ENCODE results near the gene KCNH1. TPM values are rescaled to one million over a fixed set of nuclear protein-coding genes. Genes with fewer than 3 reads are reported as not detected.

KCNH1 gene
- total RNA-seq, 2 experiments from 2014 or later, result not detected

DNA sequence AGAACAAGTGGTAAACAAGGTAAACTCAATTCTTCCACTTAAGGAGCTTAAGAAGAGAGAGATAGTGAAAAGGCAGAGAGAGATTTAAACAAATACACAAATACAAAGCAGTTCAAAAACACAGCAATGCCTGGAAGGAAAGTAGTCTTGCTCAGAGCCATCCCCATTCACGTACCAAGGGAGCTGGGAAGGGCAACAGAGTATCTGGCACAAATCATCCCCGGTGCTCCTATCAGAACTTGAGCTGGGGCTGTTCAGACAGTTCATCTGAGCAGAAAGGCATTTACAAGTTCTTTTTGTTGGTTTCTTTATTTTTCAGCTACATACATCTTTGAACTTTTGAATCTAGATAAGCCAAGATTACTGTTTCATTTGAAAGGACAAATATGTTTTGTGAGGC lies 233.9 kb downstream of the KCNH1 start:
- intact Hi-C loops (cut with DNase I, micrococcal nuclease), result no loop called here
- H3K27me3 Mint-ChIP-seq, result peaks cover 17% of the 10 kb centered on the region

DNA sequence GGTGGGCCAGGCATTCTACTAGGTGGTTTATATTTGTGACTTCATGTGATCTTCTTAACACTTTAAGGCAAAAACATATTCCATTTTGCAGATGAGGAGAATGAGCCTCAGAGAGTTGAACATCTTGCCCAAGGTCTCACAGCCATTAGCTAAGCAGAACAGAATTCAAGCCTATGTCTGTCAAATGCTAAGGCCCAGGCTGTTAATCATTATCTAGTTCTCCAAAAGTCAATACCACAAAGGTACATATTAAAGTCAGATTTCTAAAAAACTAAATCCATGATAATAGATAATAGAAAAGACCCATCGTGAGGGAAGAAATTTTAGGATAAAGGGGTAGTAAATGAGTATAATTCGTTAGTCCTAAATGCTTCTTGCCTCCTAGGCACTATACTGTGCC lies 234.3 kb downstream of the KCNH1 start:
- ChIA-PET POLR2A (no interaction called here), CTCF (no interaction called here)
- DNase-seq (no peak), ATAC-seq (no peak)
- H3K27me3 Mint-ChIP-seq, result peaks cover 16% of the 10 kb centered on the region
- H3K9me3 Mint-ChIP-seq (ENCODE audit: low read depth), result peaks cover 1% of the 10 kb centered on the region
- intact Hi-C loops (cut with DNase I, micrococcal nuclease), result no loop called here
- no peaks in the 10 kb centered on the region for H3K4me1 Mint-ChIP-seq
- no peaks in the 10 kb centered on the region for H3K36me3 Mint-ChIP-seq (ENCODE audit: low read depth)
- H3K4me3 Mint-ChIP-seq, result no peak overlapping the region
- H3K27ac Mint-ChIP-seq, result no peak overlapping the region

More for the DNA sequence above, 233.9 kb downstream of the KCNH1 start:
- CTCF ChIA-PET, result no interaction called here
- ATAC-seq, result no peak
- Mint-ChIP-seq H3K9me3 (ENCODE audit: low read depth) (no peaks in the 10 kb centered on the region), H3K4me1 (no peaks in the 10 kb centered on the region), H3K36me3 (ENCODE audit: low read depth) (no peaks in the 10 kb centered on the region), H3K27ac (no peak overlapping the region), H3K4me3 (no peak overlapping the region)
- DNase-seq, result no peak
- POLR2A ChIA-PET, result no interaction called here

DNA sequence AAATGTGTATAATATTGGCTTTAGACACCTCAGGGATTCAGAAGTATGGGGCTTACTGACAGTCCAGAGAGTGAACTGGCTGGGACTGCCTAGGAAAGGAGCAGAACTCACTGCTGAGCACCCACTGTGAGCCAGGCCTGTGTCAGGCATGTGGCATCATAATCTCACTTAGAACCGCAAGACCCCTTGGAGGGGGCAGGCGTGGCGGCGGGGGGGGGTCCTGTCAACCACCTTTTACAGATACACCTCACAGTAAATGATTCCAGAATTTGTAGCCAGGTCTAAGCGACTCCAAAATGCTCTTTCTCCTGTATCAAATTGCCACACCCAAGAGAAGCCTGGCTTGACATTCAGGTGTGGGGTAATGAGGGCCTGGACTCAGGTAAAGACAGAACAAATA lies 235.5 kb downstream of the KCNH1 start:
- no peaks in the 10 kb centered on the region for H3K36me3 Mint-ChIP-seq (ENCODE audit: low read depth)
- H3K9me3 Mint-ChIP-seq (ENCODE audit: low read depth), result peaks cover 12% of the 10 kb centered on the region
- H3K4me1 Mint-ChIP-seq, result no peaks in the 10 kb centered on the region
- DNase-seq (no peak), ATAC-seq (no peak)
- CTCF ChIA-PET, result no interaction called here
- intact Hi-C loops (cut with DNase I, micrococcal nuclease), result no loop called here
- no peak overlapping the region for H3K27ac Mint-ChIP-seq
- no peak overlapping the region for H3K4me3 Mint-ChIP-seq
- POLR2A ChIA-PET, result no interaction called here
- H3K27me3 Mint-ChIP-seq, result peaks cover 14% of the 10 kb centered on the region

DNA sequence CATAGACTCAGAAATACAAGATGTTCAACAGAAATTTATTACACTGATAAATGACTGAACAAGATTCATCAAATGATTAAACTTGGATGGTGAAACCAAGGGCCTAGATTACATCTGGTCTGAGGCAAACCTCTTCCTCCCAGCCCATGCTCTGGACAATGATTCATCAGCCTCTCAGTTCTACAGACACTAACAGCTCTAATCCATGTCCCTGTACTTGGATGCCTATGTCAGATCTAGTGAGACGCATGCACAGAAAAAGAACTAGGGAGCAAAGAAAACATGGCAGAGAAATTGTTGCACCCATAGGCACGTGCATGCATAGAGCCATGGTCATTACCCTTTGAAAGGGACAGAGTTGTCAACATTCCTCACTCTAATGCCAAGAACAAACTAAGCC lies 250.1 kb downstream of the KCNH1 start:
- DNase-seq (no peak), ATAC-seq (no peak)
- CTCF ChIA-PET, result no interaction called here
- POLR2A ChIA-PET, result no interaction called here
- Mint-ChIP-seq H3K27me3 (peaks cover 23% of the 10 kb centered on the region), H3K27ac (no peak overlapping the region), H3K4me3 (no peak overlapping the region), H3K9me3 (ENCODE audit: low read depth) (no peaks in the 10 kb centered on the region), H3K4me1 (peaks cover 15% of the 10 kb centered on the region), H3K36me3 (ENCODE audit: low read depth) (no peaks in the 10 kb centered on the region)
- intact Hi-C loops (cut with DNase I, micrococcal nuclease), result loop anchor here (1.0 to 10.0 kb wide), 4 partner anchors 9 to 549 kb away; no protein-coding TSS in a partner anchor

DNA sequence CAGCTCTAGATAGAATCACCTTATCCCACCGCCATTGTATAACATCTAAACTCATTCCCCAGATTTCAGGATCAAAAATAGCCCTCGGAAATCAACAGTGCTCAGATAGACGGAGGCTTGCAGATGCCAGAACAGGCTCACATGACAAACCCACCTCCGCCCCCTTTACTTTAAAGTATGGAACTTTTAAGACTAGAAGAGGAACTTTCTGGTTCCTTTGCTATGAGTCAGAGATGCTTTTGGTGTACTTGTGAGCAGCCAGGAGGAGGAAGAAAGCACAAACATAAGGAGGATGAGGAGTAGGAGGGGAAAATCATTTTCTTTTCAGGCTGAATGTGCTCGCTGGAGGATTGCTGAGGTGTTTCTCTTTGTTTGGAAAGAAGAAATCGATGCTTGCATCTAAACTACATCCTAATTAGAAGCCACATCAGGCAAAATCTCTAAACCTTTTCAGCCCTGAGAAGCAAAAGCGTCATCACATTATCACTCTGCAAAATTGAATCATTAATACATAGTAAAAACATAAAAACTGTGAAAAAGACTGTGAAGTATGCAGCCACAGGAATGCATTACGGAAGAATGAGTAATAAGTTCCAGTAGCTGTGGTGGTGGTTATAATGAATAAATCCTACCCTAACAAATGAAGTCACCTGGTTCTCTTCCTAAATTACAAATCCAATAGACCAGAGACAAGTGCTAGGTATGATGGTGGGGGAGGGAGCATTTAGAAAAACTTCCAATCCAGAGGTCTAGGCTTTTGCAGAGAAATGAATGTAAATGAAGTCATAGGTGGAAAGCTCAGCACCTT lies 251.3 kb downstream of the KCNH1 start:
- Mint-ChIP-seq H3K9me3 (ENCODE audit: low read depth) (no peaks in the 10 kb centered on the region), H3K4me1 (peaks cover 15% of the 10 kb centered on the region), H3K4me3 (no peak overlapping the region), H3K27ac (peak overlapping the region; percentile 77), H3K27me3 (peaks cover 18% of the 10 kb centered on the region), H3K36me3 (ENCODE audit: low read depth) (no peaks in the 10 kb centered on the region)
- ATAC-seq, result peak; percentile 84
- CTCF ChIA-PET, result interaction anchor here (1.1 kb wide), 1 partner anchor 251 kb away, joined by 3 read pairs; the partner anchor contains the start of gene KCNH1
- DNase-seq, result peak; percentile 12
- POLR2A ChIA-PET, result no interaction called here
- intact Hi-C loops (cut with DNase I, micrococcal nuclease), result loop anchor here (1.0 to 10.0 kb wide), 4 partner anchors 420 to 548 kb away; no protein-coding TSS in a partner anchor

DNA sequence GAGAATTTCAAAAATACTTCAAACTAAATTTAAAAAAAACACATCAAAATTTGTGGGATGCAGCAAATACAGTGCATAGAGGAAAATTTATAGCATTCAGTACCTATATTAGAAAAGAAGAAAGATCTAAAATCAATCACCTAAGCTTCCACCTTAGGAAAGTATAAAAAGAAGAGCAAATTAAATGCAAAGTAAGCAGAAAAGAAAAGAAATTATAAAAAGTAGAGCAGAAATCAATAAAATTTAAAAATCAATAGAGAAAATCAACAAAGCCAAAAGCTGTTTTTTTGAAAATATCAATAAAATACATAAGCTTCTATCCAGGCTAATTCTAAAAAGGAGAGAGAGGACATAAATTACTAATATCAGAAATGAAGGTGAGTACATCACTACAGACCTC lies 255.4 kb downstream of the KCNH1 start:
- H3K9me3 Mint-ChIP-seq (ENCODE audit: low read depth), result no peaks in the 10 kb centered on the region
- peaks cover 9% of the 10 kb centered on the region for H3K27me3 Mint-ChIP-seq
- no peak for DNase-seq
- H3K4me1 Mint-ChIP-seq, result peaks cover 15% of the 10 kb centered on the region
- intact Hi-C loops (cut with DNase I, micrococcal nuclease), result no loop called here
- H3K4me3 Mint-ChIP-seq, result no peak overlapping the region
- no peak overlapping the region for H3K27ac Mint-ChIP-seq
- ATAC-seq, result no peak
- POLR2A ChIA-PET, result no interaction called here
- H3K36me3 Mint-ChIP-seq (ENCODE audit: low read depth), result no peaks in the 10 kb centered on the region
- CTCF ChIA-PET, result no interaction called here

DNA sequence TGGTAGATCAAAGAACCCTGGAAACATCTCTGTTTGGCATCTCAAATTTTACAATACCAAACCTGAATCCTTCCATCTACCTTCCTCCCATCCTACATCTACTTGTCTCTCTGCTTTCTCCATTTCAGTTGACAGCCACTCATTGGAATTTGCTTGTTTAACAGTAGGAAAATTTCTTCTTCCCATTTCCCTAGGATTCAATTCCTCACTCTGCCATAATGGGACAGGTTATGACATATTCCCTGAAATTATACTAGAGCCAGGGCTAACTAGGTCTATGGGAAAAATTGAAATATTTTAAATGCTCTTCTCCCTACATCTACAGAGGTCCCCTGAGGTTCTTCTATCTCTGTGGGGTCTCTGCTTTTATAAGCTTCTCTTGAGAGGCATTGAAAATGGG lies 257.7 kb downstream of the KCNH1 start:
- POLR2A ChIA-PET, result no interaction called here
- peaks cover 12% of the 10 kb centered on the region for H3K27me3 Mint-ChIP-seq
- H3K36me3 Mint-ChIP-seq (ENCODE audit: low read depth), result no peaks in the 10 kb centered on the region
- no peaks in the 10 kb centered on the region for H3K9me3 Mint-ChIP-seq (ENCODE audit: low read depth)
- ATAC-seq, result no peak
- no peak for DNase-seq
- intact Hi-C loops (cut with DNase I, micrococcal nuclease), result no loop called here
- H3K4me3 Mint-ChIP-seq, result no peak overlapping the region
- CTCF ChIA-PET, result no interaction called here
- no peak overlapping the region for H3K27ac Mint-ChIP-seq
- H3K4me1 Mint-ChIP-seq, result no peaks in the 10 kb centered on the region

DNA sequence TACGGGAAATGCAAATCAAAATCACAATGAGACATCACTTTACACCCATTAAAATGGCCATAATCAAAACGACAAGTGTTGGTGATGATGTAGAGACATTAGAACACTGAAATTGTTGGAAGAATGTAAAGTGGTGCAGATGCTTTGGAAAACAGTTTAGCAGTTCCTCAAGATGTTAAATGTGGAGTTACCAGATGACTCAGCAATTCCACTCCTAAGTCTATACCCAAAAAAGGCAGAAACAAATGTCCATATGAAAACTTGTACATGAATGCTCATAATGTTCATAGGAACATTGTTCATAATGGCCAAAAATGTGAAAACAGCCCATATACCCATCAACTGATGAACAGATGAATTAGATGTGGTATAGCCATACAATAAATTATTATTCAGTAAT lies 267.4 kb downstream of the KCNH1 start:
- Mint-ChIP-seq H3K36me3 (ENCODE audit: low read depth) (no peaks in the 10 kb centered on the region), H3K27me3 (peaks cover 11% of the 10 kb centered on the region), H3K27ac (no peak overlapping the region), H3K9me3 (ENCODE audit: low read depth) (peaks cover 10% of the 10 kb centered on the region), H3K4me3 (no peak overlapping the region), H3K4me1 (no peaks in the 10 kb centered on the region)
- DNase-seq (no peak), ATAC-seq (no peak)
- ChIA-PET CTCF (no interaction called here), POLR2A (no interaction called here)
- intact Hi-C loops (cut with DNase I, micrococcal nuclease), result no loop called here

DNA sequence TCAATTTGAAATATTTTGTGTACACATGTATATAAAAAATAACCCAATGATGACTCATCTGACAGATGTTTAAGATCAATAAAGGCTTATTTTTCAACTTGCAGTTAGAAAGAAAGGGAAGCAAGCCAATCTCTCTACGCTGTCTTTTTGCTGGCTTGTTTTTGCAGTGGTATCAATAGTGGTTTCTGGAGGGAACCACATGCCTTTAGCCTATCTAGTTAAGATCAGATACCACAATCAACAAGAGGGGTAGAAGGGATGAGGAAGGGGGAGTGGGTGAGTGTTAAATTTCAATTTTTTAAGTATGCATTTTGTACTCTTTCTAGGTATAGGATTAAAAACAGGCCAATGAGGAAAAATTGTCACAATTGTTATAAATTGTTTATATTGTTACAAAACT lies 276.2 kb downstream of the KCNH1 start:
- DNase-seq (no peak), ATAC-seq (no peak)
- Mint-ChIP-seq H3K4me1 (no peaks in the 10 kb centered on the region), H3K36me3 (ENCODE audit: low read depth) (no peaks in the 10 kb centered on the region), H3K27me3 (peaks cover 4% of the 10 kb centered on the region), H3K4me3 (no peak overlapping the region), H3K9me3 (ENCODE audit: low read depth) (no peaks in the 10 kb centered on the region), H3K27ac (no peak overlapping the region)
- CTCF ChIA-PET, result interaction anchor here (0.7 kb wide), 1 partner anchor 799 kb away, joined by 3 read pairs; no protein-coding TSS in a partner anchor
- intact Hi-C loops (cut with DNase I, micrococcal nuclease), result no loop called here
- POLR2A ChIA-PET, result no interaction called here

DNA sequence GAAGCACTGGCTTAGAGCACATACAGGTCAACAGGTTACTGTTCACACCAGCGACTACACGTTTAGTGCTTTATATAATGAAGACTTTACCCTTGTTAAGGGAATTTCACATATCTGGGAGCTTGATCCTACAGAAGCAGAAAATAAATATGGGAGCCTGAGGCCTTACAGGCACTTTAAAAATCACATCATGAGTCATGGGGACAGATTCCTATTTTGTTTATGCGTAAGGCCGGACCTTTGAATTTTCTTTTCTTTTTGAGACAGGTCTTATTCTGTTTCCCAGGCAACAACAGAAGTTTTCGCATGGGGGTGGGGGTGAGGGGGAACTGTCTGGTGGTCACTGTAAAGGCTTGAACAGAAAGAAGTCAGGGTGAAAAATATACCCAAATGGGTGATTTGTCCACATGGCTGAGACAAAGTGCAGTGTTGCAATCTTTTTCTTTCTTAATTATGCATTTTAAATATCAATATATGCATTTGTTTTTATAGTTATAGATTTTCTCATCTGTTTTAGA lies 276.7 kb downstream of the KCNH1 start:
- no peaks in the 10 kb centered on the region for H3K36me3 Mint-ChIP-seq (ENCODE audit: low read depth)
- ChIA-PET CTCF (interaction anchor here (0.7 kb wide), 1 partner anchor 799 kb away, joined by 3 read pairs; no protein-coding TSS in a partner anchor), POLR2A (no interaction called here)
- no peak overlapping the region for H3K27ac Mint-ChIP-seq
- no peaks in the 10 kb centered on the region for H3K9me3 Mint-ChIP-seq (ENCODE audit: low read depth)
- DNase-seq, result no peak
- intact Hi-C loops (cut with DNase I, micrococcal nuclease), result no loop called here
- no peak overlapping the region for H3K4me3 Mint-ChIP-seq
- ATAC-seq, result no peak
- H3K27me3 Mint-ChIP-seq, result peaks cover 4% of the 10 kb centered on the region
- H3K4me1 Mint-ChIP-seq, result no peaks in the 10 kb centered on the region

DNA sequence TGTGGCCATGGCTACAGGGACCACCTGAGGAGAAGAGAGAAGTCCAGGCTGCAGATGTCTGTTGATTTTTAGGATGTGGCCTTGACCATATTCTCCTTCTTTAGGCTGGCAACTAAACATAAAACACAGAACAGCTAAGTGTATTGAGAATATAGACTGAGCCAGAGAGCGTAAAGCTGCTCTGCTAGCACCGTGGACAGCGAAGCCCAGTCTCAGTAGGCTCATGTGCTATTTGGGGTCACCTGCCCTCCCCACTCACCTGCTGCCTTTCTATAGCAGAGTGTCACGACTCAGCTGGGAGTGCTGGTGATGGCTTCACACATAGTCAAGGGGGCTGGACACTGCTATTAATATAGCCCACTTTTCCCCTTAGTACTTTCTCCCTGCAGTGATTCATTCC lies 278.5 kb downstream of the KCNH1 start:
- Mint-ChIP-seq H3K9me3 (ENCODE audit: low read depth) (no peaks in the 10 kb centered on the region), H3K27ac (no peak overlapping the region), H3K27me3 (peaks cover 4% of the 10 kb centered on the region), H3K36me3 (ENCODE audit: low read depth) (no peaks in the 10 kb centered on the region), H3K4me1 (no peaks in the 10 kb centered on the region), H3K4me3 (no peak overlapping the region)
- no peak for ATAC-seq
- DNase-seq, result no peak
- ChIA-PET CTCF (no interaction called here), POLR2A (no interaction called here)
- intact Hi-C loops (cut with DNase I, micrococcal nuclease), result no loop called here

DNA sequence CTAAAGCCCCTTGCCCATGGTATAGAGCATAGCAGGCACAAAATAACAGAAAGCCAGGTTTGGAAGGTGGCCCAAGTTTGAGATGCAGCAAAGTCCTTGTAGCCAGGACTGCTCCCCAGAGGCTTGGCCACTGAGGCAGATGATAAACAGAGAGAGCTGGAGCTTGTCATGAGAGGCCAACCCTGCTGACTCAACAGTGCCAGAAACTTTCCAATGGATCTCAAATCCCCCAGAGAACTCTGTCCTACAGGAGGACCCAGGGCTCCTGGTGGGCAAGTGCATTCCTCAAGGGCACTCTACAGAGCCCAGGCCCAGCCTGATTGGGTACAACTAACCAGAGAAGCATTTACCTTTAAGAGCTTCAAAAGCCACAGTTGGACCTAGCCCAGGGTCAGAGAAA lies 280.7 kb downstream of the KCNH1 start:
- ChIA-PET CTCF (no interaction called here), POLR2A (no interaction called here)
- intact Hi-C loops (cut with DNase I, micrococcal nuclease), result no loop called here
- Mint-ChIP-seq H3K27me3 (no peaks in the 10 kb centered on the region), H3K27ac (no peak overlapping the region), H3K36me3 (ENCODE audit: low read depth) (no peaks in the 10 kb centered on the region), H3K9me3 (ENCODE audit: low read depth) (no peaks in the 10 kb centered on the region), H3K4me3 (no peak overlapping the region), H3K4me1 (no peaks in the 10 kb centered on the region)
- DNase-seq (no peak), ATAC-seq (no peak)
